ENCODE data around the gene RAB1A.

GRCh38 chr2:65039640-65040039 is 90.3 kb downstream of the RAB1A start:
- no peak for TF ChIP-seq POLR2AphosphoS5 (IDR thresholded peaks at IDR 0.05; ENCODE audit: low read depth, low read length)
- TF ChIP-seq POLR2A (IDR thresholded peaks at IDR 0.05; ENCODE audit: low read depth, low read length) = no peak
- no peak for TF ChIP-seq TAF1 (IDR thresholded peaks at IDR 0.05; ENCODE audit: borderline replicate concordance, low read depth, low read length)
